ELR (cell line): ENCODE measurements around the gene CD72.

ENCODE experiments used
- DNase-seq: peaks from one replicate; pipeline ENCODE4 v3.0.0-alpha.2; 2015; ENCODE audit warnings: low read depth

The CD72 gene

GRCh38 chr9:35618325-35618727 lies at the start of gene CD72:
Gene CD72, minus strand, starts transcription at chr9:35618413. Its CDS starts 110 bp downstream, at chr9:35618303.
- DNase-seq = no peak

- no peak for DNase-seq
Measured at GRCh38 chr9:35667939-35668338, 49.7 kb upstream of the CD72 start.

DNA sequence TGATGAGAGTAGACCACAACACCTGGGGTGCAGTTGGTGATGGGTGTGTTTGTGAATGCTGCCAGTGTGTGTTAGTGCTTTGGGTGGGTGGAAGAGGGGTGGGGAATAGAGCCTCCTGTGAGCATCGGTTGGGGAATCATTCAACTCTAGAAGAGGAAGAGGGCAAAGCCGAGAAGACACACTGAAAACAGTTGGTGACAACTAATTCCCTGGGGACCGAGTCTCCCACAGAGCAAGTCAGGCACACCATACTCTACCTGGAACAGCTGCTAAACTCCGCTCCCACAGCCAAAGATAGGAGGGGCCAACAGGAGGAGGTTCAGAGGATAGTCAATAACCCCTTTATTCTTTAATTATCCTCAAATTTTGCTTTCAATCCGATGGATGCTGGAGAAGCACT lies 48.3 kb upstream of the CD72 start:
- no peak for DNase-seq

- no peak for DNase-seq
Measured at GRCh38 chr9:35666045-35666444, 47.8 kb upstream of the CD72 start.

DNA sequence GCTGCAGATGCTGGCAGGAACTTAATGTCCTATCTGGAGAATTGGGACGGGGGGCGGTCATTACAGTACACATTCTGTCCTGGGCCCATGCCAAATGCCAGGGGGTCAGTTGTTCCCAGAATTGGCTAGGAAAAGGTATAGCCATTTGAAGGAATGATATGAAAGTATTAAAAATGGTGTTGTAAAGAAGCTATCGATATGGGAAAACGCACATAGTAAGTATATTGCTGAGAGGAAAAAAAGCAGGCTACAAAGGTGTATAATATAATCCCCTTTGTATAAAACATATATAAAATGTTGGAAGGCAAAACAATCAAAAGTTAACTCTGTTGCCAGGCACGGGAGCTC lies 47.2 kb upstream of the CD72 start:
- no peak for DNase-seq

- DNase-seq = peak; percentile 88
Measured at GRCh38 chr9:35664531-35665470, 46.6 kb upstream of the CD72 start, which contains the start of gene ARHGEF39. Gene ARHGEF39, minus strand, starts transcription at chr9:35665195. Its CDS starts 26 bp downstream, at chr9:35665169.

GRCh38 chr9:35662437-35662836 lies 44.2 kb upstream of the CD72 start:
- no peak for DNase-seq

DNA sequence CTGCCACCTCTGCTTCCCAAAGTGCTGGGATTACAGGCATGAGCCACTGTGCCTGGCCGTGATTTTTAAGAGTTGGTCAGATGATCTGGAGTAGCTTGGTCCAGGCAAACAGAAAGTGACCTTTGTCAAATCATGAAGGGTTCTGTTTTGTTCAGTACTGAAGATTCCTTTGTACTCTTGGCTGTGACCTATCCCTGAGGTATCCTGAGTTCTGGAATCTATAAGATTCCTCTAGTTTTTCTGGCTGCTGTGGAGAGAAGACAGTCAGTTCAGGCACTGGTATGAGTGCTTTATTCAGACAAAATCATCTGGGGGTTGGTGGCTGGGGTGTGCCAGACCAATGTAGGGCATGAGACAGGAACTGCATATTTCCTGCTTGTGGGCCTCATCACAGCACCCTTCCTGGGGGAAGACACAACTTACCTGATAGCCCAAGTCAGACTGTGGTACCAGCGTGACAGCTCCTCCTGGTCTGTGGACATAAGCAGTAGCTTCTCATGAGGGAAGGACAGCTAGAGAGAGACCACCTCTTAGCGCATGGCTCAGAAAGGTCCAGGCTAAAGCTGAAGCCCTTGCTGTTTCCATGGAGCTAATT lies 43.6 kb upstream of the CD72 start:
- DNase-seq = no peak

DNA sequence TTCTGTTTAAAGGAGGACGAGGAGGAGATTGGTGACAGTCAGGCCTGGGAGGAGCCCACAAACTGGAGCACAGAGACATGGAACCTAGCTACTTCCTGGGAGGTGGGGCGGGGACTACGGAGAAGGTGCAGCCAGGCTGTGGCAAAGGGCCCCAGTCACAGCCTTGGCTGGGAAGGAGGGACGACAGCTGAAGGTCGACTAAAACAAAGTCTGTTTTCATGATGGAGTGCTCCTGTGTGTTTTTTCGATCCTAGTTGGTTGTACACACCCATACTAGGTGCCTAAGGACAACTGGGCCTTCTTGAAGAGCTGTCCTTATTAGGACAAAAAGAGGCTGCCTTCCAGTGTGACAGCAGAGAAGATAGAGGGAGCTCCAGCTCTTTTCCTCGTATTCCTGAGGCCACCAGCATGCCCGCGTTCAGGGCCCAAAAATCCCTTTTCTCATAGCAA lies 42.8 kb upstream of the CD72 start:
- DNase-seq = peak; percentile 46

- DNase-seq = peak; percentile 76
Measured at GRCh38 chr9:35659340-35659739, 41.1 kb upstream of the CD72 start.

- peak; percentile 81 for DNase-seq
Measured at GRCh38 chr9:35658968-35659220, 40.7 kb upstream of the CD72 start.

DNA sequence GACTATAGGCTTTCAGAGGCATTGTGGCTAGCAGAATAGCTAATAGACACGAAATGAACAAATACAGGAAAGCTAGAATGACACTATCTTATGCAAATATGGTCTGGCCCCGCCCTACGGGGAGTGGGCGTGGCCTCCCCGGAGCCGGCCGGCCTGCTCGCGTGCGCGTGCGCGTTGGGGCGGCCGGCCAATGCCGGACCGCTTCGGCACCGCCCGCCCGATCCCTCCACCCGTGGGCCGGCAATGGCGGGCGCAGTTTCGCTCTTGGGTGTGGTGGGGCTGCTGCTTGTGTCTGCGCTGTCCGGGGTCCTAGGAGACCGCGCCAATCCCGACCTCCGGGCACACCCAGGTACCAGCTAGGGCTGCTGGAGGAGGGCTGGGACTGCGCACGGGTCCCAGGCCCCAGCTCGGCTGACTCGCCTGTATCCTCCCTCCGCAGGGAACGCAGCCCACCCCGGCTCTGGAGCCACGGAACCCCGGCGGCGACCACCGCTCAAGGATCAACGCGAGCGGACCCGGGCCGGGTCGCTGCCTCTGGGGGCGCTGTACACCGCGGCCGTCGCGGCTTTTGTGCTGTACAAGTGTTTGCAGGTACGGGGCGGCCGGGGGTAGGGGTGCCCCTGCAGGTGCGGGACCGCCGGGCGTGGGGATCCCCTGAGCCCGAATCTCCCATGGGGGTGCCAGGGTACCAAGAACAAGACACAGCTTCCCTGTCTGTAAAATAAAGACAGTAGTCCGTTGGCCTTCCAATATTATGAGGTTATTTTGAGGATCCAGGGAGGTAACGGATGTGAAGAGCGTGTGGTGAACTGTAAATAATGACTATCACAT lies 40.1 kb upstream of the CD72 start, which contains the start of gene CCDC107:
CCDC107 (plus strand) TSS at position 156 of the 831 bp plus-strand sequence; CDS start at position 244, 88 bp downstream.
- DNase-seq = peak; percentile 86

- peak; percentile 100 for DNase-seq
Measured at GRCh38 chr9:35657546-35658136, 39.4 kb upstream of the CD72 start, which contains the start of gene RMRP. Gene RMRP, minus strand, starts transcription at chr9:35658019.

- DNase-seq = no peak
Measured at GRCh38 chr9:35656831-35657545, 38.8 kb upstream of the CD72 start.

- no peak for DNase-seq
Measured at GRCh38 chr9:35656348-35656747, 38.1 kb upstream of the CD72 start.

- no peak for DNase-seq
Measured at GRCh38 chr9:35653611-35654010, 35.4 kb upstream of the CD72 start.

- DNase-seq = no peak
Measured at GRCh38 chr9:35652829-35653209, 34.6 kb upstream of the CD72 start.

- peak; percentile 56 for DNase-seq
Measured at GRCh38 chr9:35651956-35652828, 34.0 kb upstream of the CD72 start.

- no peak for DNase-seq
Measured at GRCh38 chr9:35650341-35651158, 32.3 kb upstream of the CD72 start, which contains the start of gene SIT1. Gene SIT1, minus strand, starts transcription at chr9:35650931. Its CDS starts 78 bp downstream, at chr9:35650853.
